ENCODE results near the gene ABCA1. TPM values are rescaled to one million over a fixed set of nuclear protein-coding genes. Genes with fewer than 3 reads are reported as not detected.

Gene ABCA1
- total RNA-seq, 1 donor from 2014 or later = 20.8 TPM

GRCh38 chr9:104951487-104951886 lies 23.5 kb upstream of the ABCA1 start:
- Mint-ChIP-seq H3K27me3 (no peaks in the 10 kb centered on the region), H3K36me3 (no peaks in the 10 kb centered on the region), H3K4me3 (no peak overlapping the region), H3K27ac (no peak overlapping the region), H3K9me3 (no peaks in the 10 kb centered on the region), H3K4me1 (ENCODE audit: unreplicated experiment) (no peaks in the 10 kb centered on the region)
- no peak for DNase-seq (ENCODE audit: extremely low spot score, unreplicated experiment)
- no peak for TF ChIP-seq CTCF (conservative IDR thresholded peaks at IDR 0.05)

- Mint-ChIP-seq H3K36me3 (no peaks in the 10 kb centered on the region), H3K27ac (no peak overlapping the region), H3K27me3 (no peaks in the 10 kb centered on the region), H3K4me3 (no peak overlapping the region), H3K9me3 (no peaks in the 10 kb centered on the region), H3K4me1 (ENCODE audit: unreplicated experiment) (no peaks in the 10 kb centered on the region)
- DNase-seq (ENCODE audit: extremely low spot score, unreplicated experiment) = no peak
- no peak for TF ChIP-seq CTCF (conservative IDR thresholded peaks at IDR 0.05)
Observed at GRCh38 chr9:104950838-104951237, 22.9 kb upstream of the ABCA1 start.

- Mint-ChIP-seq H3K36me3 (no peaks in the 10 kb centered on the region), H3K9me3 (no peaks in the 10 kb centered on the region), H3K4me3 (no peak overlapping the region), H3K4me1 (ENCODE audit: unreplicated experiment) (no peaks in the 10 kb centered on the region), H3K27me3 (no peaks in the 10 kb centered on the region), H3K27ac (no peak overlapping the region)
- no peak for TF ChIP-seq CTCF (conservative IDR thresholded peaks at IDR 0.05)
- no peak for DNase-seq (ENCODE audit: extremely low spot score, unreplicated experiment)
Observed at GRCh38 chr9:104948277-104948676, 20.3 kb upstream of the ABCA1 start.

GRCh38 chr9:104944871-104945270 lies 16.9 kb upstream of the ABCA1 start:
- no peak for TF ChIP-seq CTCF (conservative IDR thresholded peaks at IDR 0.05)

GRCh38 chr9:104944356-104944755 lies 16.4 kb upstream of the ABCA1 start:
- no peak for DNase-seq (ENCODE audit: extremely low spot score, unreplicated experiment)
- peaks cover 6% of the 10 kb centered on the region for H3K4me1 Mint-ChIP-seq (ENCODE audit: unreplicated experiment)
- no peak for TF ChIP-seq CTCF (conservative IDR thresholded peaks at IDR 0.05)
- H3K27ac Mint-ChIP-seq = no peak overlapping the region
- H3K9me3 Mint-ChIP-seq = no peaks in the 10 kb centered on the region
- no peaks in the 10 kb centered on the region for H3K27me3 Mint-ChIP-seq
- no peaks in the 10 kb centered on the region for H3K36me3 Mint-ChIP-seq
- no peak overlapping the region for H3K4me3 Mint-ChIP-seq

More at GRCh38 chr9:104944871-104945270, 16.9 kb upstream of the ABCA1 start:
- Mint-ChIP-seq H3K9me3 (no peaks in the 10 kb centered on the region), H3K4me1 (ENCODE audit: unreplicated experiment) (peaks cover 6% of the 10 kb centered on the region), H3K36me3 (no peaks in the 10 kb centered on the region), H3K27me3 (no peaks in the 10 kb centered on the region), H3K4me3 (no peak overlapping the region), H3K27ac (no peak overlapping the region)
- no peak for DNase-seq (ENCODE audit: extremely low spot score, unreplicated experiment)

GRCh38 chr9:104941597-104941996 lies 13.6 kb upstream of the ABCA1 start:
- no peaks in the 10 kb centered on the region for H3K9me3 Mint-ChIP-seq
- H3K27ac Mint-ChIP-seq = no peak overlapping the region

More at GRCh38 chr9:104941597-104941996, 13.6 kb upstream of the ABCA1 start:
- H3K4me1 Mint-ChIP-seq (ENCODE audit: unreplicated experiment) = peaks cover 10% of the 10 kb centered on the region
- no peaks in the 10 kb centered on the region for H3K36me3 Mint-ChIP-seq
- no peaks in the 10 kb centered on the region for H3K27me3 Mint-ChIP-seq
- TF ChIP-seq CTCF (conservative IDR thresholded peaks at IDR 0.05) = no peak
- no peak for DNase-seq (ENCODE audit: extremely low spot score, unreplicated experiment)
- no peak overlapping the region for H3K4me3 Mint-ChIP-seq
